Liver (tissue), 9 donors: ENCODE measurements around the gene SKAP1. TPM values are rescaled to one million over a fixed set of nuclear protein-coding genes. Genes with fewer than 3 reads are reported as not detected.

Experiments
- DNase-seq: peaks from one replicate; pipeline ENCODE4 v3.0.0-alpha.2; 2017; ENCODE audit warnings: low spot score
- H3K27ac ChIP-seq, 2 donors: one replicate each; pipeline ENCODE4 v1.7.0; 2013; ENCODE audit warnings: inconsistent platforms in 2 of 2, low read length in 2 of 2, control low read depth in 1 of 2, low read depth in 1 of 2, mild to moderate bottlenecking in 1 of 2
- H3K27me3 ChIP-seq, 4 donors: one replicate each; pipeline versions ENCODE4 v1.6.1 to v1.7.0; 2013; ENCODE audit warnings: low read length in 3 of 4, inconsistent platforms in 1 of 4, mild to moderate bottlenecking in 1 of 4, moderate library complexity in 1 of 4; ENCODE audit not compliant: control insufficient read depth in 4 of 4, insufficient read depth in 4 of 4
- H3K36me3 ChIP-seq, 4 donors: one replicate each; pipeline versions ENCODE4 v1.6.1 to v1.7.0; 2013; ENCODE audit warnings: low read length in 3 of 4, mild to moderate bottlenecking in 3 of 4, low read depth in 1 of 4, moderate library complexity in 1 of 4; ENCODE audit not compliant: control insufficient read depth in 4 of 4, insufficient read depth in 3 of 4
- H3K4me1 ChIP-seq, 4 donors: one replicate each; pipeline versions ENCODE4 v1.6.1 to v1.7.0; 2013; ENCODE audit warnings: low read length in 3 of 4, mild to moderate bottlenecking in 3 of 4, moderate library complexity in 1 of 4; ENCODE audit not compliant: control insufficient read depth in 4 of 4, insufficient read depth in 4 of 4
- H3K4me3 ChIP-seq, 3 donors: one replicate each; pipeline versions ENCODE4 v1.6.1 to v1.7.0; 2013; ENCODE audit warnings: low read length in 3 of 3, control low read depth in 1 of 3, low read depth in 1 of 3, mild to moderate bottlenecking in 1 of 3
- H3K9ac ChIP-seq, 2 donors: one replicate each; pipeline ENCODE4 v1.7.0; 2013; ENCODE audit warnings: low read length in 2 of 2, mild to moderate bottlenecking in 2 of 2, moderate library complexity in 2 of 2, control low read depth in 1 of 2, low read depth in 1 of 2
- H3K9me3 ChIP-seq, 4 donors: one replicate each; pipeline versions ENCODE4 v1.6.1 to v1.7.0; 2013; ENCODE audit warnings: low read length in 3 of 4; ENCODE audit not compliant: control insufficient read depth in 4 of 4
- ATF3 ChIP-seq: IDR thresholded peaks from 2 replicates; pipeline ENCODE4 v1.6.1; 2016; ENCODE audit warnings: antibody characterized with exemption
- CTCF ChIP-seq: fragments of 150-350 bp; IDR thresholded peaks from 2 replicates; pipeline ENCODE4 v1.5.1; 2017; ENCODE audit warnings: improper control_type of control experiment, low read depth, low read length; ENCODE audit not compliant: missing input control
- EGR1 ChIP-seq, 2 donors: IDR thresholded peaks; 2 replicates each; pipeline ENCODE4 v1.6.1; 2016 to 2018; ENCODE audit warnings: antibody characterized with exemption in 2 of 2, low read depth in 2 of 2
- FOXA1 ChIP-seq: IDR thresholded peaks from 2 replicates; pipeline ENCODE4 v1.6.1; 2016; ENCODE audit warnings: antibody characterized with exemption
- FOXA2 ChIP-seq: IDR thresholded peaks from 2 replicates; pipeline ENCODE4 v1.6.1; 2016; ENCODE audit warnings: antibody characterized with exemption
- GABPA ChIP-seq, 2 donors: IDR thresholded peaks in 1 of 2; conservative IDR thresholded peaks in 1 of 2; 2 replicates each; pipeline ENCODE4 v1.6.1; 2016; ENCODE audit warnings: antibody characterized with exemption in 2 of 2, mild to moderate bottlenecking in 1 of 2, moderate library complexity in 1 of 2
- HNF4A ChIP-seq, 2 donors: conservative IDR thresholded peaks; 2 replicates each; pipeline ENCODE4 v1.6.1; 2016; ENCODE audit warnings: antibody characterized with exemption in 2 of 2, mild to moderate bottlenecking in 2 of 2
- HNF4G ChIP-seq: IDR thresholded peaks from 2 replicates; pipeline ENCODE4 v1.6.1; 2016; ENCODE audit warnings: antibody characterized with exemption
- JUND ChIP-seq, 2 donors: IDR thresholded peaks; 2 replicates each; pipeline ENCODE4 v1.6.1; 2016; ENCODE audit warnings: antibody characterized with exemption in 2 of 2
- MAX ChIP-seq: IDR thresholded peaks from 2 replicates; pipeline ENCODE4 v1.6.1; 2016; ENCODE audit warnings: antibody characterized with exemption
- NR2F2 ChIP-seq: IDR thresholded peaks from 2 replicates; pipeline ENCODE4 v1.6.1; 2016; ENCODE audit warnings: antibody characterized with exemption
- RAD21 ChIP-seq, 2 donors: IDR thresholded peaks; 2 replicates each; pipeline ENCODE4 v1.6.1; 2016; ENCODE audit warnings: antibody characterized with exemption in 2 of 2, mild to moderate bottlenecking in 2 of 2
- RXRA ChIP-seq, 2 donors: IDR thresholded peaks; 2 replicates each; pipeline ENCODE4 v1.6.1; 2017 to 2018; ENCODE audit warnings: antibody characterized with exemption in 2 of 2, mild to moderate bottlenecking in 1 of 2
- SP1 ChIP-seq: IDR thresholded peaks from 2 replicates; pipeline ENCODE4 v1.6.1; 2018; ENCODE audit warnings: antibody characterized with exemption, mild to moderate bottlenecking
- YY1 ChIP-seq: IDR thresholded peaks from 2 replicates; pipeline ENCODE4 v1.6.1; 2016; ENCODE audit warnings: antibody characterized with exemption, mild to moderate bottlenecking
- ZBTB33 ChIP-seq: IDR thresholded peaks from 2 replicates; pipeline ENCODE4 v1.6.1; 2016; ENCODE audit warnings: antibody characterized with exemption
- WGBS: extraction: QIAGEN DNeasy Blood & Tissue Kit; methylation state at CpG from one replicate; pipeline ENCODE4 v1.1.7; 2013; 5-methylcytosine and 5-hydroxymethylcytosine counted together
- polyA plus RNA-seq, 2 donors: library from polyadenylated mRNA; stranded (reverse) in 1 of 2; unstranded in 1 of 2; fragments of 200-250 nt in 1 of 2; fragments of >200 nt in 1 of 2; fragmentation: Nextera tagmentation in 1 of 2; extraction: Ambion mirVana in 1 of 2; gene quantifications; one replicate each; pipeline versions ENCODE4 v1.2.1 to v1.2.3, GENCODE V29; 2013 to 2015
- total RNA-seq, 2 donors: library from RNA; depleted of rRNA; stranded (reverse); fragments of >200 nt; gene quantifications; one replicate each; pipeline ENCODE4 v1.2.3, GENCODE V29; 2014
- donor health status: healthy.
- donor health status: healthy.
- donor health status: healthy.
- donor health status: healthy.
- donor health status: healthy.

SKAP1 gene
- total and polyA plus RNA-seq, 4 donors: 2.5 to 20.8 (median 11.3) TPM

GRCh38 chr17:48335146-48335784 is 94.7 kb downstream of the SKAP1 start:
- TF ChIP-seq FOXA2 (no peak), MAX (no peak), GABPA (IDR thresholded peaks at IDR 0.05 in 1 of 2, conservative IDR thresholded peaks at IDR 0.05 in 1 of 2) (no peak), YY1 (no peak), JUND (IDR thresholded peaks at IDR 0.05) (no peak), HNF4G (no peak), HNF4A (conservative IDR thresholded peaks at IDR 0.05) (no peak), ZBTB33 (no peak)
- Histone ChIP-seq H3K27ac (no peak overlapping the region), H3K4me3 (no peak overlapping the region), H3K4me1 (no peaks in the 10 kb centered on the region), H3K9ac (no peak overlapping the region), H3K27me3 (peaks cover 0 to 18% (median 5%) of the 10 kb centered on the region in 4 donors), H3K9me3 (no peaks in the 10 kb centered on the region), H3K36me3 (no peaks in the 10 kb centered on the region)
- DNase-seq: no peak

GRCh38 chr17:48333034-48333530 is 96.9 kb downstream of the SKAP1 start:
- H3K36me3 ChIP-seq: no peaks in the 10 kb centered on the region
- H3K27me3 ChIP-seq: peaks cover 0 to 20% (median 5%) of the 10 kb centered on the region in 4 donors
- H3K9me3 ChIP-seq: no peaks in the 10 kb centered on the region
- no peak overlapping the region for H3K27ac ChIP-seq
- H3K4me3 ChIP-seq: no peak overlapping the region
- no peak for DNase-seq
- 63% methylated on average over 1 of the region's 1 CpG for WGBS
- H3K9ac ChIP-seq: no peak overlapping the region
- no peaks in the 10 kb centered on the region for H3K4me1 ChIP-seq
- TF ChIP-seq EGR1 (IDR thresholded peaks at IDR 0.05; ENCODE audit: low read depth in 2 of 2) (no peak), HNF4G (no peak), ZBTB33 (no peak), JUND (IDR thresholded peaks at IDR 0.05) (no peak), FOXA2 (no peak), NR2F2 (no peak), FOXA1 (no peak), MAX (no peak), HNF4A (conservative IDR thresholded peaks at IDR 0.05) (no peak), YY1 (no peak)

- H3K27ac ChIP-seq: no peak overlapping the region
- H3K9ac ChIP-seq: no peak overlapping the region
- no peak overlapping the region for H3K4me3 ChIP-seq
- no peak for DNase-seq
- no peaks in the 10 kb centered on the region for H3K4me1 ChIP-seq
- no peaks in the 10 kb centered on the region for H3K9me3 ChIP-seq
- no peaks in the 10 kb centered on the region for H3K36me3 ChIP-seq
- WGBS: 60% methylated on average over 4 of the region's 4 CpGs
- peaks cover 0 to 9% (median 3%) of the 10 kb centered on the region in 4 donors for H3K27me3 ChIP-seq
- TF ChIP-seq RAD21 (IDR thresholded peaks at IDR 0.05) (no peak), FOXA2 (no peak), JUND (IDR thresholded peaks at IDR 0.05) (no peak), HNF4G (no peak), MAX (no peak), SP1 (no peak), ATF3 (no peak), RXRA (IDR thresholded peaks at IDR 0.05) (no peak), ZBTB33 (no peak), YY1 (no peak), CTCF (no peak), FOXA1 (no peak), NR2F2 (no peak), EGR1 (IDR thresholded peaks at IDR 0.05; ENCODE audit: low read depth in 2 of 2) (no peak)
Observed at GRCh38 chr17:48330887-48331286, 99.1 kb downstream of the SKAP1 start.
